Left ventricle myocardium superior (tissue), 1 donor: ENCODE data around the gene PTGDS. TPM values are rescaled to one million over a fixed set of nuclear protein-coding genes. Genes with fewer than 3 reads are reported as not detected.
A peak's percentile ranks its signal among the peaks of the same experiment; 100 is the strongest.

Experiments used
- ATAC-seq: fragments of 200-7000 bp; cut with Tn5 transposase; one replicate; pipeline ENCODE4 v1.9.1; 2020; ENCODE audit warnings: mild to moderate bottlenecking, moderate library complexity
- DNase-seq: peaks from one replicate; pipeline ENCODE4 v3.0.0-alpha.2; 2020
- intact Hi-C: fragments of 100-400 bp; cut with micrococcal nuclease; formaldehyde crosslinking; loops from one replicate; pipeline ENCODE4 v1.11.0; 2022
- total RNA-seq: library from RNA; stranded (reverse); fragmentation: NEBNext Ultra II Directional; extraction: Animal tissue kit (Norgen Biotek cat#: 25700); gene quantifications from one replicate; pipeline ENCODE4 v1.2.1, GENCODE V29; 2021
- donor health status: DM: no; HTN: yes; CAD: no; lungs with severe emphysema.

The PTGDS gene
- total RNA-seq, 1 donor from 2014 or later: 5,424 TPM

DNA sequence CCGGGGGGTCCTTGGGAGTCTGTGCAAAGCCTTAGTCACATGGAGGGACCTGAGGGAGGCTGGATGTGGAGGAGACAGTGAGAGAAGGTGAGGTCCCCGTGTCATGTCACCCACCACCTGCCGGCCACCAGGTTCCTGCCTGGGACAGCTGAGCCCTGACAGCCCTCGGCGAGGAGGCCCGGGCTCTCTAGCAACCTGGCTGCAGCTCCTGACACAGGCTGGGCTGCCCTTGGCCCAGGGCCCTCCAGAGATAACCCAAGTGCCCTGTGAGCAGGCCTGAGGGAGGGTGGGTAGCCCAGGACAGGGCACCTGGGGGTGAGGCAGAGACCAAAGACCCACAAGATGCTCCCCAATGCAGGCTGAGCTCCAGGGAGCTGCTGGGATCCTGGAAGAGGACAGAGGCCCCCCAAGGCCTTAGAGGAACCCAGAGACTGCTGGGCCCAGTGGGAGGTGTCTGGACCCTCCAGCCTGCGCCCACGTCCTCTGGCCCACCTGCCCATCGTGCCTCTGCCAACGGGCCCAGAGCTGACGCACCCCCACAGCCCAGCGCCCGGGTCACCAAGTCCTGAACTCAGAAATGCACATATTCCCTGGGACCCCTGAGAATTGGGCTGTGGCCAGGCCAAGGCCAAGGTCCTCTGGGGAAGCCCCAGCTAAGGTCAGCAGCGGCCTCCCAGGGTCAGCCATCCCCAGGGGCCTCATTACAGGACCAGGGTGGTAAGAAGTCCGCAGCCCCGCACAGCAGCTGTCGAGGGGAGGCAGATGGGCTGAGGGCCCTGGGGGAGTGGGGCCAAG is 8.8 kb upstream of the PTGDS start:
- intact Hi-C loops: no loop called here
- peak; percentile 55 for DNase-seq
- peak; percentile 63 for ATAC-seq

GRCh38 chr9:136969150-136969549 is 8.2 kb upstream of the PTGDS start:
- ATAC-seq: peak; percentile 18
- intact Hi-C loops: no loop called here
- no peak for DNase-seq

DNA sequence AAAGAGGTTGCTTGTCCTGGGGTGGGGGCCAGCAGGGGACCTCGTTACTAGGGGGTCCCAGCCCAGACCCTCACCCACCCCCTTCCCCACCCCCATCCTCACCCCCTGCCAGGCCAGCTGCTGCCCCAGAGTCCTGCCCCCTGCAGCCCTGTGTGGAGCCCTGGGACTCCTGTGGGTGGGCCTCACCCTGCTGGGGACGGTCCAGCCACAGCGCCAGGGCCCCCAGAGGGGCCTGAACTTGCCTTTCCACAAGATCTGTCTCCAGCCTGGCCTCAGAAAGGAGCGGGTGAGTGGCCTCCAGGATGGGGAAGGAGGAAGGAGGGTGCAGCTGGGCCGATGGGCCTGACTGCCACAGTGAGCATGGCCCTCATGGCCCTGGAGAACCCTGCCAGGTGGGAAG is 7.5 kb upstream of the PTGDS start:
- intact Hi-C loops: no loop called here
- no peak for DNase-seq
- no peak for ATAC-seq

DNA sequence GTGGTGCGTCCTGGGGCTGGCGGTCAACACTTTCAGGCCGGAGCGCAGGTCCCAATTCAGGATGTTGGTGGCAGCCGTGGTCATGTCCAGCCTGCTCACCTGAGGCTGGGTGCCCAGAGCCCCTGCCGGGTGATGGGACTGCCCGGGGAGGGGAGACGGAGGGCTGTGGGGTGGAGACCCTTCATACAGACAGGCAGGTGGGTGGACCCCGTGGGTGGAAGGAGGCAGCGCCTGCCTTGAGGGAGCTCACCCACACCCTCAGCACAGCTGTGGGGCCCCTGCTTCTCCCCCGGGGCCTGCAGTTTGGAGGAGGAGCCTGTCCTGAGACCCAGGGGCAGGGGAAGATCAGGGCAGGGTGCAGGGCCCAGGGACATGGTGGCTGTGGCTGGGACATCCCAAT is 6.9 kb upstream of the PTGDS start:
- DNase-seq (no peak), ATAC-seq (no peak)
- intact Hi-C loops: no loop called here

GRCh38 chr9:136971746-136972145 is 5.6 kb upstream of the PTGDS start:
- intact Hi-C loops: no loop called here
- no peak for DNase-seq

GRCh38 chr9:136972335-136972734 is 5.0 kb upstream of the PTGDS start:
- DNase-seq: no peak
- ATAC-seq: no peak
- intact Hi-C loops: no loop called here

More at GRCh38 chr9:136971746-136972145, 5.6 kb upstream of the PTGDS start:
- no peak for ATAC-seq

DNA sequence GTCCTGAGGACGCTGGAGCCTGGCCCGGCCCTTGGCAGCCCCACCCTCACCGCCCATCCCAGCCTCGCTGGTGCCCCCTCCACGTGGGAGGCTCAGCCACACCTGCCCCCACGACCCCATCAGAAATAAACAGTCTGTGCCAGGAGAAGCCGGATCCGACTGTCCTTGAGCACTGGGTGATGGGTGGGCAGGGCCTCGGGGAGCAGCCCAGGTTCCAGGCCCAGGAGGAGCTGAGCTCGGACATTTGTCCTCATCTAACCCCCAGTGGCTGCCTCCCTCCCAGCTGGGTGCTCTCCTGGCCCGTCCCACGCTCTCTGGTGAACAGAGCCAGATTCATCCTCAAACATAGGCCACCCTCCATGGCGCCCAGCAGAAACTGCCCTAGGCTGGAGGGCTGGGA is 4.6 kb upstream of the PTGDS start:
- no peak for DNase-seq
- ATAC-seq: no peak
- intact Hi-C loops: no loop called here

DNA sequence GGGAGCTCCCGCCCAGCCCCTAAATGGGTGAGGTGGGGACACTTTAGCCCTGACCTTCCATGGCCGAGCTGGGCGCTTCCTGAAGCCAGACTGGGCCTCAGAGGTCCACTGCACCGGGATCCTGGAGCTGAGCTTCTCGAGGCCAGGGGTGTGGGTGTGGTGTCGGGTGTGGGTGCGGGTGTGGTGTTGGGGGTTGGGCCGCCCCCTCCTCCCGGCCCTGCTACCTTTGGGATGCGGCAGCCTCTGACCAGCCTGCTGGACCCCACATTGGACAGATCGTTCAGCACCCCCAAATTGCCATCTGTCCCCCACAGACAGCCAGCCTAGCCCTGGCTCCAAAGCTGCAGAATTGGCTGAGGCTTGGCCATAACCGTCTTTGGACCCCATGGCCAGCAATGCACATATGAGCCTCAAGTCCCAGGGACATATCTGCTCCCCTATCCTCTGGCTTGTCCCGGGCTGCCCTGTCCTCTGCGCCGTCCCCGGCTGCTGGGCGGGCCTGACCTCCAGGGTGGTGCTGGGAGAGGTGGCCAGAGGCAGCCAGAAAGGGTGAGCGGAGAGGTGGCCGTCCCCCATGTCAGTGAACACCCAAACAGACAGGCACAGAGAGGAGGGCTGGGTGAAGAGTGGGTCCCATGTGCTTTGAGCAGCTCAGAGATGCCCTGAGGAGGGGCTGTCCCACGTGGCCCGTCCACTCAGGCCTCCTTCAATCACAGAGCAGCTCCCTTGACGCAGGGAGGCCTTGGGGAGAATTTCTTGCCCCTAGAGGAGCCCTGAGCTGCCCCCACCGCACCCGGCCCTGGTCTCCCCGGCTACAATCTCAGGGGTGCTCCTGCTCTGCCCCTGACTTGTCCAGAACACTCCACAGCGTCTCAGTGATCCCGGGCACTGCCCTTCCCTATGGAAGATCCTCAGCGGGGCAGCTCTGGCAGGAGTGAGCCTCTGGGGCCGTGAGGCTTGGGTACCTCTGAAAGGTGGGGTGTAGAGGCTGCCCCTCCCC is 3.4 kb upstream of the PTGDS start:
- ATAC-seq (no peak), DNase-seq (no peak)
- intact Hi-C loops: no loop called here

GRCh38 chr9:136974817-136975535 is 2.3 kb upstream of the PTGDS start:
- no peak for ATAC-seq
- DNase-seq: peak; percentile 33
- intact Hi-C loops: no loop called here

GRCh38 chr9:136975644-136976043 is 1.7 kb upstream of the PTGDS start:
- DNase-seq (peak; percentile 80), ATAC-seq (peak; percentile 4)
- intact Hi-C loops: no loop called here

DNA sequence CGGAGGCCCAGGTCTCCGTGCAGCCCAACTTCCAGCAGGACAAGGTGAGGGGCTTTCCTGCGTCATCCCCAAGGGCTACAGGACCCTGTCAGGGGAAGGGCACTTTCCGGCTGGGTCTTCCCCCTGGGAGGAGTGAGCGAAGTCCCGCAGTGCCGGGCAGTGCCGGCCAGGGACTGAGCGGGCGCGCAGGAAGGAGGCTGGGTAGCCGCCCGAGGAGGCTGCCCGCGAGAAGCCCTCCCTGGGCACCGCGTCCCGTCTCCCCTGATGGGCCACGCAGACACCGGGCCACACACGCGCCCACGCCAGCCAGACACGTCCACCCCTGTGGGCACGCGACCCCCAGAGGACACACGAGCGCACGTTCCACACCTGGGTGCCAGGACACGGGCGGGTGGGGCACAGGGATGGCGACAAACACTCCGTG is 357 bp downstream of the PTGDS start:
- intact Hi-C loops: no loop called here
- ATAC-seq: peak; percentile 1
- no peak for DNase-seq

DNA sequence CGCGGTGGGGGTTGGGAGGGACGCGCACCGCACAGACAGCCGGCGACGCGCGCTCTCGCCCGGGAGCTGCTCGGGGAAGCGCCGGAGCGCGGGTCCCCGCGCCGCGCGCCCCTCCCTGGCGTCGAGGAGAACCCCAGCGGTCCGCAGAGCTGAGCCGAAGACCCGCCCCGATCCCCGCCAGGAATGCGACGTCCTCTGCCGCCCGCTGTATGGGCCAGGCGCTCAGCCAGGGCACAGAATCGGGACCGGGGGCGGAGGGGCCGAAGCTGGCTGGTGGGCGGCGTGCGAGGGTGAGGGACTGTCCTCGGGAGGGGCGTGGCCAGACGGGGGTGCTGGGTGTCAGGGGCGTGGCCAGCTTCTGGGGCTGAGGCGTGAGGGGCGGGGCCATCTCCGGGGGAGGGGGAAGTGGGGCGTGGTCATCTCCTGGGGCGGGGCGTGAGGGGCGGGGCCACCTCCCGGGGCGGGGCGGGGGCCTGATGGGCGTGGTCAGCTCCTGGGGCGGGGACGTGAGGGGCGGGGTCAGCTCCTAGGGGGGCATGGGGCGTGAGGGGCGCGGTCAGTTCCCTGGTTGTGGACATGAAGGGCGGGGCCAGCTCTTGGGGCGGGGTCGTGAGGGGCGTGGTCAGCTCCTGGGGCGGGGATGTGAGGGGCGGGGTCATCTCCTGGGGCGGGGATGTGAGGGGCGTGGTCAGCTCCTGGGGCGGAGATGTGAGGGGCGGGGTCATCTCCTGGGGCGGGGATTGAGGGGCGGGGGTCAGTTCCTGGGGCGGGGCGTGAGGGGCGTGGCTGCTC is 965 bp downstream of the PTGDS start:
- intact Hi-C loops: no loop called here
- DNase-seq: peak; percentile 91
- ATAC-seq: peak; percentile 54

DNA sequence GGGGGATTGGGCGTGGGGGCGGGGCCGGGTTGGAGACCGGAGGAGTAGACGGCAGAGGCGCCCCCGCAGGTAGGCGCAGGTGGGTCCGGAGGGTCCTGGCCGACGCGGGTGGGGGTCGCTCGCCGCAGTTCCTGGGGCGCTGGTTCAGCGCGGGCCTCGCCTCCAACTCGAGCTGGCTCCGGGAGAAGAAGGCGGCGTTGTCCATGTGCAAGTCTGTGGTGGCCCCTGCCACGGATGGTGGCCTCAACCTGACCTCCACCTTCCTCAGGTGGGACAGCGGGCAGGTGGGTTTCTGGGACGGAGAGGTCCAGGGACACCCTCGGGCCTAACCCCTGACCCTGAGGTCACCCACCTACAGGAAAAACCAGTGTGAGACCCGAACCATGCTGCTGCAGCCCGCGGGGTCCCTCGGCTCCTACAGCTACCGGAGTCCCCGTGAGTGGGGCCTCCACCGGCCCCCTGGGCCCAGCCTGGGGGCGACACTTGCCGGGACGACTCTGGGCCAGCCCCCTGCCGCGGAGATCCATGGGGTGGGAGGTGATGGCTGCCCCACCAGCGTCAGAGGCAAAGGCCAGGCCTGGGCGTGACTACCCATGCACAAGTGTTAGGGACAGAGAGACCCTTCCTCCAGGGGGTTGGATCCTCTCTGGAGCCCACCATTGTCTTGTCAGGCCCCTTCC is 1.7 kb downstream of the PTGDS start:
- DNase-seq: peak; percentile 35
- ATAC-seq: no peak
- intact Hi-C loops: no loop called here

DNA sequence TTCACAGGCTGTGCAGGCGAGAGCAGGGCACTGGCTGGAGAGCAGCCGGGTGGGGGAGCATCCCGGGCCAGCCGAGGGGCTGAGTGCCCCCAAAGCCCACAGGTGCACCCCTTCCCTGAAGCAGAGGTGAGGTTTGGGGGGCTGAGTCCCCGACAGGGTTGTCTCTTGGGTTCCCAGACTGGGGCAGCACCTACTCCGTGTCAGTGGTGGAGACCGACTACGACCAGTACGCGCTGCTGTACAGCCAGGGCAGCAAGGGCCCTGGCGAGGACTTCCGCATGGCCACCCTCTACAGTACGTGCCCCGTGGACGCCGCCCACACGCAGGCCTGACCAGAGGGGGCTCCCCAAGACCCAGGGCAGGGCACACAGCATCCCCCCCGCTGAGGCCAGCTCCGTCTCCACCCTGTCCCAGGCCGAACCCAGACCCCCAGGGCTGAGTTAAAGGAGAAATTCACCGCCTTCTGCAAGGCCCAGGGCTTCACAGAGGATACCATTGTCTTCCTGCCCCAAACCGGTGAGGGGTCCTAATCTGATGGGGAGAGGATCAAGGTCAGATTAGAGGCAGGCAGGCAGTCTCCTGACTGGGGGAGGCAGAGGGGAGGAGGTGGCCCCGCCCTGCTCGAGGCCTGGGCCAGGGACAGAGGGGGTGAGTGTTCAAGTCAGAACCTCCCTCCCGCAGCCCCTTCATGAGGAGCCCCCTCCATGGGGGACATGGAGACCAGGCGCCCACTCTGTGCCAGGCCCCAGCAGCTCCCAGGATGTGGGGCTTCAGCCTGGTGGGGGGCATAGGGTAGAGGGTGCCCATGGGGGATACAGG is 2.7 kb downstream of the PTGDS start:
- intact Hi-C loops: no loop called here
- ATAC-seq (no peak), DNase-seq (peak; percentile 39)

- intact Hi-C loops: no loop called here
- DNase-seq (peak; percentile 40), ATAC-seq (no peak)
Observed at GRCh38 chr9:136980669-136981478, 3.6 kb downstream of the PTGDS start.

DNA sequence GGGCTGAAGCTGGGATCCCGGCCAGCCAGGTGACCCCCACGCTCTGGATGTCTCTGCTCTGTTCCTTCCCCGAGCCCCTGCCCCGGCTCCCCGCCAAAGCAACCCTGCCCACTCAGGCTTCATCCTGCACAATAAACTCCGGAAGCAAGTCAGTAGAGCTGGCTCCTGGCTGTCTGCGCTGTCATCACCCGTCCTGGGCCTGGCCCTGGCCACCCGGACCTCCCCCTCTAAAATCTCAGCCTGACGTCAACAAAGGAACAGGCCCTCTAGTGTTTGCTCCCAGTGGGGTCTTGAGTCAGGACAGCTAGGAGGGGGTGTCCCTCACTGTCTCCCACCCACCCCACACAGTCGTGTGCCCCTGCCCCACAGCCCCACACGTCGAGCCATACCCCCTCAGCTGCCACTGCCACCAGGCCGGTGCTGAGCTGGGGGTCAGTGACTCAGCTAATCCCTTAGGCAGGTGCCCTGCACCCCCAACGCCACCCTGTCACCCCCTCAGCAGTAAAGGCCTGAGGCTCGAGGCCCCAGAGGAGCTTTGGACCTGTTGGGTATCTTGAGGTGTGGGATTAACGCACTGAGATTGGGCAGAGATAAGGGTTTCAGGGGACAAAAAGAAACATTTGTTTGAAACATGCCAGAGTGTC is 4.4 kb downstream of the PTGDS start:
- intact Hi-C loops: no loop called here
- DNase-seq: peak; percentile 77
- peak; percentile 13 for ATAC-seq
